IMR-90 (cell line): ENCODE results near the gene NLRC5.

Source experiments
- BHLHE40 ChIP-seq: fragments of 150-350 bp; IDR thresholded peaks from 2 replicates; pipeline ENCODE4 v1.6.1; 2016; ENCODE audit warnings: mild to moderate bottlenecking, low read depth, low read length
- CEBPB ChIP-seq: IDR thresholded peaks from 2 replicates; pipeline ENCODE4 v1.6.1; 2012; ENCODE audit warnings: low read depth, low read length, improper control_type of control experiment
- CHD1 ChIP-seq: IDR thresholded peaks from 2 replicates; pipeline ENCODE4 v1.6.1; 2012; ENCODE audit warnings: low read depth, low read length, improper control_type of control experiment
- TF ChIP-seq, protein P1 (sequence below): fragments of 150-350 bp; IDR thresholded peaks from 2 replicates; pipeline ENCODE4 v1.6.1; 2017; ENCODE audit warnings: mild to moderate bottlenecking, antibody characterized with exemption, low read length, low read depth
- TF ChIP-seq, protein P2 (sequence below): conservative IDR thresholded peaks from 2 replicates; pipeline ENCODE4 v1.5.1; 2012; ENCODE audit warnings: mild to moderate bottlenecking, low read depth, low read length, improper control_type of control experiment

DNA sequence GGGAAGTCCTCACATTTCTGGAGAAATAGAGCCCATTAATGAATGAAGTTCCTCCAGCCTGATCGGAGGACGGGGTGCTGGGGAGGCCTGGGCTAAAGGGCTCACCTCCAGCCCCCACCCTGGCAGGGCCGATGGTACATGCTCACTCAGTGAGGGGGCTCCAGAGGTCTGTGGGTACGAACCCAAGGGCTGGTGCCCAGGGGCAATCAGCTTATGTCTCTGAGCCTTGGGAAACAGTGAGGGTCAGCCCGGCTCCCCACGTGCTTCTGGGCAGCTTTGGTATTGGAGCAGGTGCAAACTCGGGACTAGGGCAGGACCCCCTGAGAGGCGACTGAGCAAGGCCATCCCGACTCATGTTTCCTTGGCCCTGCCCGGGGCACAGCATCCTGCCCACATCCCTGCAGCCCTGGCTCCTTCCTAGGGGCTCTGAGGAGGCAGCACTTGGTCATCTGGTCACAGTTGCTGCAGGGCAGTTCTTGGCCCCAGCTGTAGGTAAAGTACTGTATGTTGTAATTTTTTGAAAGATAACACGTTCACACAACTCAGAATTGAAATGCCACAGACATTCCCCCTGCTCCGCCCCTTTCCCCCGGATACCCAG, 28.6 kb upstream of the NLRC5 start:
- TF ChIP-seq, protein P1, sequence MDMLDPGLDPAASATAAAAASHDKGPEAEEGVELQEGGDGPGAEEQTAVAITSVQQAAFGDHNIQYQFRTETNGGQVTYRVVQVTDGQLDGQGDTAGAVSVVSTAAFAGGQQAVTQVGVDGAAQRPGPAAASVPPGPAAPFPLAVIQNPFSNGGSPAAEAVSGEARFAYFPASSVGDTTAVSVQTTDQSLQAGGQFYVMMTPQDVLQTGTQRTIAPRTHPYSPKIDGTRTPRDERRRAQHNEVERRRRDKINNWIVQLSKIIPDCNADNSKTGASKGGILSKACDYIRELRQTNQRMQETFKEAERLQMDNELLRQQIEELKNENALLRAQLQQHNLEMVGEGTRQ = no peak
- TF ChIP-seq, protein P2, sequence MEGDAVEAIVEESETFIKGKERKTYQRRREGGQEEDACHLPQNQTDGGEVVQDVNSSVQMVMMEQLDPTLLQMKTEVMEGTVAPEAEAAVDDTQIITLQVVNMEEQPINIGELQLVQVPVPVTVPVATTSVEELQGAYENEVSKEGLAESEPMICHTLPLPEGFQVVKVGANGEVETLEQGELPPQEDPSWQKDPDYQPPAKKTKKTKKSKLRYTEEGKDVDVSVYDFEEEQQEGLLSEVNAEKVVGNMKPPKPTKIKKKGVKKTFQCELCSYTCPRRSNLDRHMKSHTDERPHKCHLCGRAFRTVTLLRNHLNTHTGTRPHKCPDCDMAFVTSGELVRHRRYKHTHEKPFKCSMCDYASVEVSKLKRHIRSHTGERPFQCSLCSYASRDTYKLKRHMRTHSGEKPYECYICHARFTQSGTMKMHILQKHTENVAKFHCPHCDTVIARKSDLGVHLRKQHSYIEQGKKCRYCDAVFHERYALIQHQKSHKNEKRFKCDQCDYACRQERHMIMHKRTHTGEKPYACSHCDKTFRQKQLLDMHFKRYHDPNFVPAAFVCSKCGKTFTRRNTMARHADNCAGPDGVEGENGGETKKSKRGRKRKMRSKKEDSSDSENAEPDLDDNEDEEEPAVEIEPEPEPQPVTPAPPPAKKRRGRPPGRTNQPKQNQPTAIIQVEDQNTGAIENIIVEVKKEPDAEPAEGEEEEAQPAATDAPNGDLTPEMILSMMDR = no peak
- TF ChIP-seq CHD1 (no peak), CEBPB (no peak), BHLHE40 (no peak)
